GM12873 (cell line): ENCODE measurements around the gene MUC5B.

Experiments used
- TF ChIP-seq, protein P1 (sequence below): IDR thresholded peaks from 2 replicates; pipeline ENCODE4 v1.5.1; 2012; ENCODE audit warnings: low read depth, mild to moderate bottlenecking, moderate library complexity, low read length, control low read depth; ENCODE audit not compliant: insufficient read depth; ENCODE audit errors: missing control alignments

MUC5B gene

DNA sequence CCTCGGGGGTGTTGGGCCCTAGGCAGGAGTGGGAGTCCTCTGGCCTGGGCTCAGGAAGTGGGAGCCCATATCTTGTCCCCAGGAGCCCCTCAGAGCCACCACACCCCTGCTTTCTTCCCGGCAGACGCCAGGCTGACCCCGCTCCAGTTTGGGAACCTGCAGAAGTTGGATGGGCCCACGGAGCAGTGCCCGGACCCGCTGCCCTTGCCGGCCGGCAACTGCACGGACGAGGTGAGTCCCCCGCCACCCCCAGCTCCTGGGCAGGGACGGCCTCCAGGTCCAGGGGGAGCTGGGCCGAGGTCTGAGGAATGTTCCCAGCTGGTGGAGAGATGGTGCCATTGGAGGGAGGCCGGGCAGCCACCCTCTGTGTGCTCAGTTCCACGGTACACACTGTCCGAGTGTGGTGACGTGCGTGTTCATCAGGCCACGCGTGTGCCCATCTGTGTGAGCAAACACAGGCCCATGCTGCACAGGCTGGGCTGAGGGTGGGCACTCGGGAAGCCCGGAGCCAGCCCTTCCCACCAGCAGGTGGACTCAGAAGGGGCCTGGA is 4.8 kb downstream of the MUC5B start:
- TF ChIP-seq, protein P1, sequence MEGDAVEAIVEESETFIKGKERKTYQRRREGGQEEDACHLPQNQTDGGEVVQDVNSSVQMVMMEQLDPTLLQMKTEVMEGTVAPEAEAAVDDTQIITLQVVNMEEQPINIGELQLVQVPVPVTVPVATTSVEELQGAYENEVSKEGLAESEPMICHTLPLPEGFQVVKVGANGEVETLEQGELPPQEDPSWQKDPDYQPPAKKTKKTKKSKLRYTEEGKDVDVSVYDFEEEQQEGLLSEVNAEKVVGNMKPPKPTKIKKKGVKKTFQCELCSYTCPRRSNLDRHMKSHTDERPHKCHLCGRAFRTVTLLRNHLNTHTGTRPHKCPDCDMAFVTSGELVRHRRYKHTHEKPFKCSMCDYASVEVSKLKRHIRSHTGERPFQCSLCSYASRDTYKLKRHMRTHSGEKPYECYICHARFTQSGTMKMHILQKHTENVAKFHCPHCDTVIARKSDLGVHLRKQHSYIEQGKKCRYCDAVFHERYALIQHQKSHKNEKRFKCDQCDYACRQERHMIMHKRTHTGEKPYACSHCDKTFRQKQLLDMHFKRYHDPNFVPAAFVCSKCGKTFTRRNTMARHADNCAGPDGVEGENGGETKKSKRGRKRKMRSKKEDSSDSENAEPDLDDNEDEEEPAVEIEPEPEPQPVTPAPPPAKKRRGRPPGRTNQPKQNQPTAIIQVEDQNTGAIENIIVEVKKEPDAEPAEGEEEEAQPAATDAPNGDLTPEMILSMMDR, result no peak

DNA sequence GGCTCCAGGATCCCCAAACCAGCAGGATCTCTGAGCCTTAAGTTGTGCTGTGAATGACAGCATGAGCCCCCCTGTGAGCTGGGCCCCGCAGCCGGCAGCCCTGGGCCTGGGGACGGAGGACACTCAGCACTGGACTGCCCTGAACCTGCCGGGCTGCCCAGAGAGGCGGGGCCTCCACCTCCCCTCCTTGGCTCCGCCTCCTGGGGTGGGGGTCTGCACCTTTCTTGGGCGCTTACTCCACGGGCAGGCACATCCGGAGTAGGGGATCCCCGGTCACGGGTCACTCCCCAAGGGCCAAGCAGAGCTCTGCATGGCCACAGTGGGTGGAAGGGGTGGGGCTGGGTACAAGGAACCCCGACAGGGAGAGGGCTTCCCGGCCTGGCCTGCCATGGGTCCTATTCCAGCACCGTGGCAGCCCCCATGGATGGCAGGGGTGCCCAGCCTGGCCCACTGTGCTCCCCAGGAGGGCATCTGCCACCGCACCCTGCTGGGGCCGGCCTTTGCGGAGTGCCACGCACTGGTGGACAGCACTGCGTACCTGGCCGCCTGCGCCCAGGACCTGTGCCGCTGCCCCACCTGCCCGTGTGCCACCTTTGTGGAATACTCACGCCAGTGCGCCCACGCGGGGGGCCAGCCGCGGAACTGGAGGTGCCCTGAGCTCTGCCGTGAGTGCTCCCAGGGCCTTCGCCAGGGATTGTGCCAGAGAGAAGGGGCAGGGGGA is 5.4 kb downstream of the MUC5B start:
- TF ChIP-seq, protein P1, result no peak

DNA sequence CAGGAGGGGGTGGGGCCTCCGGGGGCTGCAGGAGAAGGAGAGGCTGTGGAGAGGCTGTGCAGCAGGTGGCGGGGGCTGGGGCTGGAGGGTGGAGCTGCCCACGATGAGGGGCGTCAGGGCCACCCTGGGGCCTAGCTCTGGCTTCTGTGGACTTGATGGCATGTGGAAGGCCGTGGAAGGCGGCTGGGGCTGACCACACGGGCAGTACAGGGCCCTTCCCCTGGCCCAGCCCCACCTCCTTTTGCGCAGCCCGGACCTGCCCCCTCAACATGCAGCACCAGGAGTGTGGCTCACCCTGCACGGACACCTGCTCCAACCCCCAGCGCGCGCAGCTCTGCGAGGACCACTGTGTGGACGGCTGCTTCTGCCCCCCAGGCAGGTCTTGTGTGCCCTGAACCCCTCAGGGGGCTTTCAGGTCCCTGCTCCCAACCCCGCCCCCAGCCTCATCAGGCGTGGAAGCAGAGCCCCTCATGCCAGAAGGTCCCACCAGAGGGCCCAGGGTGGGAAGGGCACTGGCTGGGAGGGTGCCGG is 6.1 kb downstream of the MUC5B start:
- TF ChIP-seq, protein P1, result no peak

- TF ChIP-seq, protein P1, result no peak
These were observed 6.7 kb downstream of the MUC5B start for GRCh38 chr11:1229471-1230120.

DNA sequence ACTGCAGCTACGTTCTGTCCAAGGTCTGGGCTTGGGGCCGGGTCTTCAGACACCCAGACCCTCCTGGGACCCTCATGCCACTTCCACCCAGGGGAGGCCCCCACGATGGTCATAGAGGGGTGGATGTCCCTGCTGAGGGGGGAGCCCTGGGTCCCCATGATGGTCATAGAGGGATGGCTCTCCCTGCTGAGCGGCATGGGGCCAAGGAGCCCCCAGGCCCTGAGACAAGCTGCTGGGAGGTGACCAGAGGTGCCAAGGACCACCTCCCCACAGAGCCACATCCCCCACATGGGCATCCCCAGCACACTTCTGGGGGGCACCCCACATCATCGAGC is 7.2 kb downstream of the MUC5B start:
- TF ChIP-seq, protein P1, result no peak

DNA sequence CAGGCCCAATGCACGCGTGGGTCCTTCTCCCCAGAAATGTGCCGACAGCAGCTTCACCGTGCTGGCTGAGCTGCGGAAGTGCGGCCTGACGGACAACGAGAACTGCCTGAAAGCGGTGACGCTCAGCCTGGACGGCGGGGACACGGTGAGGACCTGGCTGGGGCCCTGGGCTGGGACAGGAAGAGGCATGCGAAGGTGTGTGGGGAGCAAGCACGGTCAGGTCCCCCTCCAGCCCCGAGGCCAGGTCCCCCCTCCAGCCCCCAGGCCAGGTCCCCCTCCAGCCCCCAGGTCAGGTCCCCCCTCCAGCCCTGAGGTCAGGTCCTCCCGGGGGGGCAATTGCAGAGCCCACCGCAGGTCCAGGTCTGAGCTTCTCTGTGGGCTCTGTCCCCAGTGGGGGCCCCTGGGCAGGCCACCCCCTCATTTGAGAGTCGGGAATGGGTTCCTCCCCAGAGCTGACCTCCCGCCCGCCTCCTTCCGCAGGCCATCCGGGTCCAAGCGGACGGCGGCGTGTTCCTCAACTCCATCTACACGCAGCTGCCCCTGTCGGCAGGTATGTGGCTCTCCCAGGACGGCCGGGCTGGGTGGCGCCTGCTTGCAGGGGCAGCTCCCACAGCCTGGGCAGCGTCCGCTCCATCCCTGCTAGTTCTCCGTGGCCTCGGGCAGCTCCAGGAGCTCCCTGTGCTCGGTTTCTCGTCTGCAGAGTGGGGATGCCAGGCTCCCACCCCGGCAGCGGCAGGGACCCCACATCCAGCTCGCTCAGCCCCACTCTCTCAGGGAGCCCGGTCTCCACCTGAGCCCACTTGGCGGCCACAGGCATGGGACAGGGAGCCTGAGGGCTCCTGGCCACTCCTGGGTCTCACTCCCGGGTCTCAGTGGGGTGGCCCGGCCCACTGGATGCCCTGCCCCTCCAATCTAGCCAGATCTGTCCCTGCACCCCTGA is 7.9 kb downstream of the MUC5B start:
- TF ChIP-seq, protein P1, result no peak
